ENCODE measurements around the gene RPS6KB2.

- TF ChIP-seq POLR2A (IDR thresholded peaks at IDR 0.05) (no peak), CTCF (IDR thresholded peaks at IDR 0.05 in 8 of 11, conservative IDR thresholded peaks at IDR 0.05 in 3 of 11) (no peak), POLR2AphosphoS5 (IDR thresholded peaks at IDR 0.05) (peak in 2 of 3 donors; percentile 53 to 63)
Measured at GRCh38 chr11:67436459-67437081, 8.3 kb downstream of the RPS6KB2 start.

Measured in spleen (tissue), 7 donors.